Spleen (tissue), 7 donors: ENCODE results near the gene SLC25A3.

Experiments
- CTCF ChIP-seq, 11 experiments: fragments of 200-600 bp in 7 of 11; fragments of 450-650 bp in 4 of 11; sonication (generic) in 4 of 11; IDR thresholded peaks in 8 of 11; conservative IDR thresholded peaks in 3 of 11; 1 replicate in 7 of 11; 2 replicates in 4 of 11; pipeline versions ENCODE4 v1.4.0 to v1.8.0; 2016 to 2021; ENCODE audit warnings: antibody characterized with exemption in 11 of 11, inconsistent platforms in 4 of 11, mild to moderate bottlenecking in 1 of 11
- POLR2A ChIP-seq, 3 donors: fragments of 450-650 bp; IDR thresholded peaks; one replicate each; pipeline ENCODE4 v1.5.1; 2017; ENCODE audit warnings: antibody characterized with exemption in 3 of 3, mild to moderate bottlenecking in 1 of 3
- donor health status: DM: no; HTN: no; CAD: no; lungs with moderate emphysema.
- donor health status: DM: no; HTN: no; CAD: no.
- donor health status: DM: no; HTN: no; CAD: no.

GRCh38 chr12:98581101-98581500, 12.4 kb upstream of the SLC25A3 start:
- no peak for TF ChIP-seq CTCF (IDR thresholded peaks at IDR 0.05 in 8 of 11, conservative IDR thresholded peaks at IDR 0.05 in 3 of 11)
- TF ChIP-seq POLR2A (IDR thresholded peaks at IDR 0.05): no peak
